HUDEP-2 (cell line): ENCODE measurements around the gene DNMT1.

Experiments
- DNase-seq, 76 experiments: peaks; one replicate each; lab custom pipeline; 2025; ENCODE audit not compliant: unreplicated experiment in 76 of 76; lab: John Stamatoyannopoulos, UW

Gene DNMT1

GRCh38 chr19:10142701-10143375, 51.9 kb downstream of the DNMT1 start:
- no peak for DNase-seq

- no peak for DNase-seq
These were observed 52.8 kb downstream of the DNMT1 start for GRCh38 chr19:10141973-10142372.

- no peak for DNase-seq
These were observed 53.3 kb downstream of the DNMT1 start for GRCh38 chr19:10141479-10141878.

GRCh38 chr19:10139952-10140351, 54.8 kb downstream of the DNMT1 start:
- no peak for DNase-seq

- DNase-seq: no peak
These were observed 55.6 kb downstream of the DNMT1 start for GRCh38 chr19:10138879-10139795.

GRCh38 chr19:10137751-10138682, 56.7 kb downstream of the DNMT1 start:
- DNase-seq: no peak

GRCh38 chr19:10136936-10137335, 57.8 kb downstream of the DNMT1 start:
- DNase-seq: no peak

- no peak for DNase-seq
These were observed 59.0 kb downstream of the DNMT1 start for GRCh38 chr19:10135551-10136334.

GRCh38 chr19:10134040-10134439, 60.7 kb downstream of the DNMT1 start:
- no peak for DNase-seq

- no peak for DNase-seq
These were observed 61.2 kb downstream of the DNMT1 start for GRCh38 chr19:10133596-10133995.

- no peak for DNase-seq
These were observed 61.8 kb downstream of the DNMT1 start for GRCh38 chr19:10132905-10133304.

GRCh38 chr19:10126213-10126639, 68.5 kb downstream of the DNMT1 start:
- DNase-seq: no peak

GRCh38 chr19:10124429-10124828, 70.3 kb downstream of the DNMT1 start:
- no peak for DNase-seq

- DNase-seq: no peak
These were observed 72.7 kb downstream of the DNMT1 start for GRCh38 chr19:10122045-10122444.

- no peak for DNase-seq
These were observed 74.1 kb downstream of the DNMT1 start for GRCh38 chr19:10120538-10121189.

- peak in 5 of 76 experiments; percentile 14 to 21 (median 17) for DNase-seq
These were observed 75.8 kb downstream of the DNMT1 start for GRCh38 chr19:10118960-10119359.

GRCh38 chr19:10116866-10117616, 77.7 kb downstream of the DNMT1 start:
- no peak for DNase-seq

- peak in 2 of 76 experiments; percentile 17 to 28 for DNase-seq
These were observed 78.5 kb downstream of the DNMT1 start for GRCh38 chr19:10116085-10116865.
